Measurements from ENCODE around the gene PSPH. TPM values are rescaled to one million over a fixed set of nuclear protein-coding genes. Genes with fewer than 3 reads are reported as not detected.

The PSPH gene
- total RNA-seq, 1 donor from 2014 or later: 13.5 TPM

DNA sequence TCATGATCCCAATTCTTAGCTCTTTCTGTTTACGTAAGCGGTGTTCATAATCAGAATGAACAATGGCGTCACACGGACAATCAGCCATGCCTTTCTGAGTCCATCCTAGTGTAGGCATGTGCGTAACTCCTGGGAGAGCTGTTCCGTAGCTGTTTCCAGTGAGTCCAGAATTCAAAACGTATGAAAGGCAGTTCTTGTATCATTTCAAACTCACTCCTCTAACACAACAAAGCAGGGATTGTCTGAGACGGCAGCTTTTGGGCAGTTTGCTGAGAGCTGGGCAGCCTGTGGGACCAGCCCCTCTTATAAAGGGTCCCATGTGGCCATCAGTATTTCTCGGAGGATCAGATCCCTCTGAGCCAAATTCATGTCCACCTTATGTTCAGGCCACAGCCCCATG lies 43.4 kb downstream of the PSPH start:
- intact Hi-C loops (cut with micrococcal nuclease): no loop called here

GRCh38 chr7:56007167-56007652 lies 44.0 kb downstream of the PSPH start:
- intact Hi-C loops (cut with micrococcal nuclease): no loop called here

GRCh38 chr7:56003749-56004148 lies 47.5 kb downstream of the PSPH start:
- intact Hi-C loops (cut with micrococcal nuclease): loop anchor here (1.0 kb wide), 1 partner anchor 71 kb away; no protein-coding TSS in a partner anchor

GRCh38 chr7:55996856-55997500 lies 54.3 kb downstream of the PSPH start:
- intact Hi-C loops (cut with micrococcal nuclease): no loop called here

DNA sequence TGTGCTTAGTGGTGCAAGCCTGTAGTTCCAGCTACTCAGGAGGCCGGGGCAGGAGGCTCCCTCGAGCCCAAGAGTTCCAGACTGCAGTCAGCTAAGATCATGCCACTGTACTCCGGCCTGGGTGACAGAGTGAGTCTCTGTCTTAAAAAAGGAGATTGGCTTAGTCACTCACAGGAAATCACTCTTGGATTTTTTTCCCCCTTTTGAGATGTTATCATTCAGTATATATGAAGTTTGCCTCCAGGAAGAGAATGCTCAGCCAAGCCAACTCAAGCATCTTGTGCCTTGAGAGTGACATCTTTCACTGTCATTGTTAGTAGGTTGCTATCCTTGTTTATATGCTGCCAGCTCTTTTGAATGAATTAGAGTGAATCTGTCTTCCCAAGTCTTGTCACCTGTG lies 58.9 kb downstream of the PSPH start:
- intact Hi-C loops (cut with micrococcal nuclease): no loop called here

GRCh38 chr7:55983537-55983936 lies 67.7 kb downstream of the PSPH start:
- intact Hi-C loops (cut with micrococcal nuclease): no loop called here

GRCh38 chr7:55980266-55980665 lies 71.0 kb downstream of the PSPH start:
- intact Hi-C loops (cut with micrococcal nuclease): no loop called here

- intact Hi-C loops (cut with micrococcal nuclease): no loop called here
These were observed 73.4 kb downstream of the PSPH start for GRCh38 chr7:55977831-55978230.

GRCh38 chr7:55975988-55976633 lies 75.1 kb downstream of the PSPH start:
- intact Hi-C loops (cut with micrococcal nuclease): no loop called here

DNA sequence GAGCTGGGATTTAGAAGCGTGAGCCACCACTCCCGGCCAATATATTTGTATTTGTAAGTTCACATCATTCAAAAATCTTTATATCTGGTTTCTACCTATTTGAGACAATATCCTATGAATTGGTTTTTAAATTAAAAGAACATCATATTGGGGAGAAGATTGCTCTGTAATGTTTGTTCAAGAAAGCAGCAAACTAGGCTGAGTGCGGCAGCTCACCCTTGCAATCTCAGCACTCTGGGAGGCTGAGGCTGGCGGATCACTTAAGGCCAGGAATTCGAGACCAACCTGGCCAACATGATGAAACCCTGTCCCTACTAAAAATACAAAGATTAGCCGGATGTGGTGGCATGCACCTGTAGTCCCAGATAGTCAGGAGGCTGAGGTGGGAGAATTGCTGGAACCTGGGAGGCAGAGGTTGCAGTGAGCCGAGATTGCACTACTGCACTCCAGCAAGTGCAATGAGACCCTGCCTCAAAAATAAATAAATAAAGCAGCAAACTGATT lies 77.4 kb downstream of the PSPH start:
- intact Hi-C loops (cut with micrococcal nuclease): no loop called here

- intact Hi-C loops (cut with micrococcal nuclease): no loop called here
These were observed 80.3 kb downstream of the PSPH start for GRCh38 chr7:55970978-55971377.

DNA sequence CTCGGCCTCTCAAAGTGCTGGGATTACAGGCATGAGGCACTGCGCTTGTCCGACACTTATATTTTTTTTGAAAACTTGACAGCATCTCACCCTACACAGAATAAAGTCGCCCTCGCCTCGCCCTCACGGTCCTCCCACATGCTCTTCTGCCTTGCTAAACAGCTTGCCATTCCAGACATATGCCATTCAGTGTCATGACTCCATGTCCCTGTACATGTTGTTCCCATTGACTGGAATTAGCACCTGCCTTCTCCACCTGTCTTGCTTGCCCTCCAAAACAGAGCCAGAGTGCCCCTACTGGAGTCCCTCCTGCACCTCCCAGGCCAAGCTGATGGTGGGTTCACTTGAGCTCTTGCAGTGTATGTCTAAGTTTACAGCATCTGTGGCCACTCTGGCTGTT lies 80.7 kb downstream of the PSPH start:
- intact Hi-C loops (cut with micrococcal nuclease): no loop called here

DNA sequence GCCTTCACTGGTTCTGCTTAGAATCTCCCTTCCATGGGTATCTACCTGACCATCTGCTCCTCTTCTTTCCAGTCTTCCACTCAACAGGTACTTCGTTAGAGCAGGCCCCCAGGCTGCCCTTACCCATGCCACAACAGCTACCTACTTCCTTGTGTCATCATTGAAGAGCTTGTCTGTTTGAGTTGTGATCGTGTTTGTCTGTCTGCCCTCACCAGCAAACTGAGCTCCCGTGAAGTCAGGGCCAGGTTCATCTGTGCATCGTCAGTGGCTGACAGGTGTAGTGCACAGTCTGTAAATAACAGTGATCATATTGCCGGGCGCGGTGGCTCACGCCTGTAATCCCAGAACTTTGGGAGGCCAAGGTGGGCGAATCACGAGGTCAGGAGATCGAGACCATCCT lies 81.9 kb downstream of the PSPH start:
- intact Hi-C loops (cut with micrococcal nuclease): no loop called here

DNA sequence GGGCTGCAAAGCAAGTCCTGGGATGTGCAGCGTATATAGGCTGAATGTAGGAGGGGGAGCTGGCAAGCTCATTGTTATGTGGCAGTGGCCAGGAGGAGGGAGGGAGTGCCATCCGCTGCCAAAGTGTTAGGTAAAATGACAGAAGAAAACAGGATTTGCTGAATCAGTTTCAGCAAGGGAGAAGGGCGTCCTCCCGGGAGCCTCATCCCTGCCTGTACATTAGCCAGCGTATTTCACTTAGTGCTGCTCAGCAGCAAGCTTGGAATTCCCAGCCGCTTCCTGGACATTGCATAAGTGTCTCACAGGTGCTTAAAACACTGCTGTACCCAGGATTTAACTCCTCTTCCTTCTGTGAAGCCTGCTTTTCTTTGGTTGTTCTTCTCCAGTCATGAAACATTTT lies 84.4 kb downstream of the PSPH start:
- intact Hi-C loops (cut with micrococcal nuclease): no loop called here

DNA sequence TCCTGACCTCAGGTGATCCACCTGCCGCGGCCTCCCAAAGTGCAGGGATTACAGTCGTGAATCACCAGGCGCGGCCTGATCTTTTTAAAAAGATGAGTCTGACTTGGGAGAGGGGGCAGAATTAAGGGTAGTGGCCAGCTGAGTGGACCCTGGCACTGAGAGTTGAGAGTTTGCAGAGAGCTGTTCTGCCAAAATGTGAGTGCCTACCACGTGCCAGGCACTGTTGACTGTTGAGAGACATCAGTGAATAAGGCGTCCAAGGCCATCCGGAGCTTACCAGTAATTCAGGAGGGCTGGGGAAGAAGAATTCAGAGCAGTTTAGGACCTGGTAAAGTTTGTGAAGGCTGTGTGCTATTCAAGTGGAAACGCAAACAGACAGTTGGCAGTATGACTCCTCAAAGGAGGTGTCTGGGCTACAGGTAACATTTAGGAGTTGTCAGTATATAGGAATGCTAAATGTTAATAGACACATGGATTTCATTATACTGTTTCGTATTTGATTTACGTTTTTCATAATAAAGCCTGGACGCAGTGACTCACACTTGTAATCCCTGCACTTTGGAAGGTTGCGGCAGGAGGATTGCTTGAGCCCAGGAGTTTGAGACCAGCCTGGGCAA lies 85.3 kb downstream of the PSPH start:
- intact Hi-C loops (cut with micrococcal nuclease): loop anchor here (1.0 kb wide), 3 partner anchors 79 to 140 kb away; partner anchors contain the start of genes CCT6A, CHCHD2, PSPH and ZNF713

GRCh38 chr7:55965100-55965470 lies 86.2 kb downstream of the PSPH start:
- intact Hi-C loops (cut with micrococcal nuclease): loop anchor here (1.0 kb wide), 3 partner anchors 78 to 141 kb away; partner anchors contain the start of genes CCT6A, CHCHD2, PSPH and ZNF713

- intact Hi-C loops (cut with micrococcal nuclease): loop anchor here (1.0 to 5.0 kb wide), 6 partner anchors 13 to 392 kb away; partner anchors contain the start of genes CCT6A, CHCHD2, MRPS17 and PSPH
These were observed 86.8 kb downstream of the PSPH start, which contains the start of gene NIPSNAP2 for GRCh38 chr7:55964261-55965099. NIPSNAP2 (plus strand) TSS chr7:55964585; CDS start chr7:55964610, 25 bp downstream.

- intact Hi-C loops (cut with micrococcal nuclease): loop anchor here (1.0 to 5.0 kb wide), 3 partner anchors 12 to 391 kb away; partner anchors contain the start of genes MRPS17 and VOPP1
These were observed 87.6 kb downstream of the PSPH start for GRCh38 chr7:55963584-55964168.

- intact Hi-C loops (cut with micrococcal nuclease): loop anchor here (5.0 kb wide), 1 partner anchor 390 kb away; the partner anchor contains the start of gene VOPP1
These were observed 89.2 kb downstream of the PSPH start for GRCh38 chr7:55962014-55962413.
